Measurements from ENCODE around the gene MUC21. TPM values are rescaled to one million over a fixed set of nuclear protein-coding genes. Genes with fewer than 3 reads are reported as not detected.
A peak's percentile ranks its signal among the peaks of the same experiment; 100 is the strongest.

MUC21 gene
- total and polyA plus RNA-seq, 9 of the 15 experiments (the other 6 are each of a cell fraction or from before 2014, with no cell fraction given), result not detected

- TF ChIP-seq ETV1 (tag; conservative IDR thresholded peaks at IDR 0.05; ENCODE audit: low read depth), result peak; percentile 78
- TF ChIP-seq EGR1 (conservative IDR thresholded peaks at IDR 0.05), result peak; percentile 99
- TF ChIP-seq RBM34 (IDR thresholded peaks at IDR 0.05; ENCODE audit: borderline replicate concordance, insufficient read depth, low read length), result no peak
- no peak for TF ChIP-seq HNRNPL (IDR thresholded peaks at IDR 0.05; ENCODE audit: low read depth, low read length)
- TF ChIP-seq RAD51 (IDR thresholded peaks at IDR 0.05; ENCODE audit: borderline replicate concordance, low read depth), result peak; percentile 23; the same call in 1 of the 2 replicates
- TF ChIP-seq CREB3L1 (IDR thresholded peaks at IDR 0.05; ENCODE audit: borderline replicate concordance, low read depth), result peak; percentile 75
- TF ChIP-seq CXXC5 (CRISPR knock-in tag; IDR thresholded peaks at IDR 0.05), result peak; percentile 97
- TF ChIP-seq ZNF778 (CRISPR knock-in tag; IDR thresholded peaks at IDR 0.05), result no peak
- peak; percentile 68 for TF ChIP-seq JUND (IDR thresholded peaks at IDR 0.05; ENCODE audit: borderline replicate concordance, low read depth, low read length)
- TF ChIP-seq JUND (tag; IDR thresholded peaks at IDR 0.05; ENCODE audit: borderline replicate concordance, low read depth, low read length), result no peak; the same call in 2 of the 3 replicates
- TF ChIP-seq BRF1 (IDR thresholded peaks at IDR 0.05; ENCODE audit: borderline replicate concordance, extremely low read depth, insufficient read length), result no peak
- TF ChIP-seq HOMEZ (CRISPR knock-in tag; IDR thresholded peaks at IDR 0.05), result no peak
- TF ChIP-seq ELK1 (CRISPR knock-in tag; IDR thresholded peaks at IDR 0.05), result no peak
- TF ChIP-seq USF2 (CRISPR knock-in tag; IDR thresholded peaks at IDR 0.05), result no peak
- no peak for TF ChIP-seq MEF2D (tag; conservative IDR thresholded peaks at IDR 0.05; ENCODE audit: low read depth)
- no peak for TF ChIP-seq BRCA1 (IDR thresholded peaks at IDR 0.05)
- TF ChIP-seq BRCA1 (CRISPR knock-in tag; IDR thresholded peaks at IDR 0.05), result no peak; the same call in 1 of the 2 replicates
- peak; percentile 10 for TF ChIP-seq ZFP36 (IDR thresholded peaks at IDR 0.05; ENCODE audit: low read depth, low read length, partially characterized antibody)
- no peak for TF ChIP-seq HDAC3 (IDR thresholded peaks at IDR 0.05; ENCODE audit: borderline replicate concordance, partially characterized antibody)
- no peak for TF ChIP-seq GMEB1 (CRISPR knock-in tag; IDR thresholded peaks at IDR 0.05)
Observed at GRCh38 chr6:30955367-30956042, 28.0 kb upstream of the MUC21 start (continued).
